Measurements from ENCODE around the gene VPS8.

VPS8 gene

GRCh38 chr3:185084402-185084801 is 272.4 kb downstream of the VPS8 start:
- DNase-seq (ENCODE audit: low spot score) = no peak

- DNase-seq (ENCODE audit: low spot score) = peak; percentile 66
Measured at GRCh38 chr3:185084901-185085300, 272.9 kb downstream of the VPS8 start.

- no peak for DNase-seq (ENCODE audit: low spot score)
Measured at GRCh38 chr3:185087419-185087818, 275.5 kb downstream of the VPS8 start.

GRCh38 chr3:185089343-185089742 is 277.4 kb downstream of the VPS8 start:
- no peak for DNase-seq (ENCODE audit: low spot score)

GRCh38 chr3:185089751-185090150 is 277.8 kb downstream of the VPS8 start:
- no peak for DNase-seq (ENCODE audit: low spot score)

- no peak for DNase-seq (ENCODE audit: low spot score)
Measured at GRCh38 chr3:185090811-185091210, 278.8 kb downstream of the VPS8 start.

- no peak for DNase-seq (ENCODE audit: low spot score)
Measured at GRCh38 chr3:185093116-185093515, 281.1 kb downstream of the VPS8 start.

GRCh38 chr3:185094697-185095096 is 282.7 kb downstream of the VPS8 start:
- DNase-seq (ENCODE audit: low spot score) = no peak
